ENCODE measurements around the gene PERM1.
"Not testable (repeated sequence)": the region's sequence is repeated elsewhere in the genome, so short reads cannot be mapped to it uniquely, and the experiment has no call there.

The PERM1 gene

DNA sequence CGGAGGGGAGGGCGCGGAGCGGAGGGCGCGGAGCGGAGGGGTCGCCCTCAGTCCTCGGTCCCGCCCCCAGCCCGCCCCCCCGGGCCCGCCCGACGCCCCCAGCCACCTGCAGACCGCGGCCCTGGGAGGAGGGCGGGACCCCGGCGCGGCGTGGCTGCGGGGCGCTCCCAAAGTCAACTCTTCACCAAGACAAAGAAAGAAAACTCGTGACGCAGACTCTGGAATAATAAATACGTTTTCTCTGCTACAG, 16.8 kb upstream of the PERM1 start:
- TF ChIP-seq, protein P1, sequence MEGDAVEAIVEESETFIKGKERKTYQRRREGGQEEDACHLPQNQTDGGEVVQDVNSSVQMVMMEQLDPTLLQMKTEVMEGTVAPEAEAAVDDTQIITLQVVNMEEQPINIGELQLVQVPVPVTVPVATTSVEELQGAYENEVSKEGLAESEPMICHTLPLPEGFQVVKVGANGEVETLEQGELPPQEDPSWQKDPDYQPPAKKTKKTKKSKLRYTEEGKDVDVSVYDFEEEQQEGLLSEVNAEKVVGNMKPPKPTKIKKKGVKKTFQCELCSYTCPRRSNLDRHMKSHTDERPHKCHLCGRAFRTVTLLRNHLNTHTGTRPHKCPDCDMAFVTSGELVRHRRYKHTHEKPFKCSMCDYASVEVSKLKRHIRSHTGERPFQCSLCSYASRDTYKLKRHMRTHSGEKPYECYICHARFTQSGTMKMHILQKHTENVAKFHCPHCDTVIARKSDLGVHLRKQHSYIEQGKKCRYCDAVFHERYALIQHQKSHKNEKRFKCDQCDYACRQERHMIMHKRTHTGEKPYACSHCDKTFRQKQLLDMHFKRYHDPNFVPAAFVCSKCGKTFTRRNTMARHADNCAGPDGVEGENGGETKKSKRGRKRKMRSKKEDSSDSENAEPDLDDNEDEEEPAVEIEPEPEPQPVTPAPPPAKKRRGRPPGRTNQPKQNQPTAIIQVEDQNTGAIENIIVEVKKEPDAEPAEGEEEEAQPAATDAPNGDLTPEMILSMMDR (IDR thresholded peaks at IDR 0.05; ENCODE audit: low read depth, low read length, missing control alignments): no peak
- DNase-seq (ENCODE audit: extremely low read depth, low read depth): no peak
- H3K4me3 ChIP-seq (replicated peaks; ENCODE audit: low read depth, low read length): no peak overlapping the region

DNA sequence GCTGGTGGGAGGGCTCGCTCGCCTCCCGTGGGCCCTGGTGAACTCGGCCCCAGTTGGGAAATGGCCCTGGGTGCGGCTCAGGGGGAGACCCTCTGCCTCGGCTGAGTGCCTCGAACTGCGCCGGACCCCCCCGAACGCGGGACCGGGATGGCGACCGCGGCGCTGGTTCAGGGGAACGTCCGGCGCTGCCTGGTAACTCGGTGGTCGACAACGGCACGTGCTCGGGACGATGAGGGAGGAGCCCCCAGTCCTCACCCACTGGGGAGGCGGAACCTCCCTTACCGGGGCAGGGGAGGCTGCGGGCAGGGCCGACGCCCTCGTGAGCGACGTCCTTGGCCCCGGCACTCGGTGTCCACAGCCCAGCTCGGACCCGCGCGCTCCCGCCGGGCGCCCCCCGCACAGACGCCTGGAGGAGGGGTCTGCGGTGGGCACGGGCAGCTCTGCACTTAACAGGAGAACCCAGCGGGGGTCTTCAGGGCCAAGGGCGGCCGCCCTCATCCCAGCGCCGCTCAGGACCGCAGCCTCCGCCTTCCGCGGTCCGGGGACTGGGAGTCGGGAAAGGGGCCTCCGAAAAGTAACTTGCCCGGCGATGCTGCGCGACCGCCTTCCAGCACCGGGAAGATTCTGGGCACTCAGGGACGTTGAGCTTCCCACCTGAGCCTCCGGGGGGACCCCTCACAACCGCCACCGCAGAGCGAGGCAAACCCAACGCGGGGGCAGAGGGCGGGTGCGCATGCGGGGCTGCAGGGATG, 16.3 kb upstream of the PERM1 start:
- no peak overlapping the region for H3K4me3 ChIP-seq (replicated peaks; ENCODE audit: low read depth, low read length)
- DNase-seq (ENCODE audit: extremely low read depth, low read depth): no peak
- TF ChIP-seq, protein P1 (IDR thresholded peaks at IDR 0.05; ENCODE audit: low read depth, low read length, missing control alignments): no peak

DNA sequence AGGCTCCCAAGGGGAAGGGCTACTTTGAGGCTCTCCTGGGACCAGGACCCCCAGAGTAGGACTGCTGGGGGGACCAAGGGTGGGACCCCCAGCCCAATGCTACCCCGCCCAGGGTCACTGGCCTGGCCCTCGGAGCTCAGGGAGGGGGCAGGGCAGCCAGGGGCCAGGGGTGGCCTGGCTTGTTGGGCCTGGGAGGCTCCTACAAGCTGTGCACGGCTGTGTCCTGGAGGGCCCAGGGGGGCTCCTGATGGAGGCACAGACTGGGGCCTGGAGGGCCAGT, 15.8 kb upstream of the PERM1 start:
- DNase-seq (ENCODE audit: extremely low read depth, low read depth): no peak
- no peak overlapping the region for H3K4me3 ChIP-seq (replicated peaks; ENCODE audit: low read depth, low read length)
- TF ChIP-seq, protein P1 (IDR thresholded peaks at IDR 0.05; ENCODE audit: low read depth, low read length, missing control alignments): no peak

DNA sequence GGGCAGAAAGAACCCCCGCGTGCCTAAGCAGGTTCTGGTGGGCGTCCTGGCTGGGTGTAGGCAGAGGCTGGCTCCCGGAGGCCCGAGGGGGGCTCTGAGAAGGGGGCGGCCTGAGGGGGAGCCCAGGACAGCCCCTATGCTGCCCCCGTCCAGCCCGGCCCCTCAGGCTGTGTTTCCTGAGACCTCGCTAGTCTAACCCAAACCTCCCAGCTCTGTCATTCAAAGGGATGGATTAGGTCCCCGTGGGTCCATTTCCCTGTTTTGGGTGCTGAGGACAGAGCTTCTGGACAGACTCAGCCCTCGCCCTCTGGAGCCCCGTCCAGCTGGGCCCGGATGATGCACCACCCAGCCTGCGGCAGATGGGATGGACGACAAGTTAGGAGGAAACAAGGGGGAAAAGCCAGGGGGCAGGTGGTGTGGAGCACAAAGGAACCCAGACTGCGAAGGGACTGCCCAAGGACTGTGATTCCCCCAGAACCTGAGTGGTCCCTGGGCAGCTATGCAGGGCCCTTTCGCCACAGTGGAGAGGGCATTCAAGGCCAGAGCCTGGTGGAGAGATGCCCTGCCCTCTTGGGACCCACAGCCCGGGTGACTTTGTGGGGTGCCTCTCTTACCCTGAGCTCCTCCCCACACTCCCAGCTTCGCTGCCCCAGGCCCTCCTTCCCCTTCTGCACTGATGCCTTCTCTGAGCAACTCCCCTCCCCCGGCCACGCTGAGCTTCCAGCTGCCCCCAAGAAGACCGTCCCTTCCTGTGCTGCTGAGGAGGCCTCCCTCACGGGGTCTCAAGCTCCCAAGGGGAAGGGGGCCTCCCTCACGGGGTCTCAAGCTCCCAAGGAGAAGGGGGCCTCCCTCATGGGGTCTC, 15.2 kb upstream of the PERM1 start:
- no peak for DNase-seq (ENCODE audit: extremely low read depth, low read depth)
- TF ChIP-seq, protein P1 (IDR thresholded peaks at IDR 0.05; ENCODE audit: low read depth, low read length, missing control alignments): no peak
- no peak overlapping the region for H3K4me3 ChIP-seq (replicated peaks; ENCODE audit: low read depth, low read length)

DNA sequence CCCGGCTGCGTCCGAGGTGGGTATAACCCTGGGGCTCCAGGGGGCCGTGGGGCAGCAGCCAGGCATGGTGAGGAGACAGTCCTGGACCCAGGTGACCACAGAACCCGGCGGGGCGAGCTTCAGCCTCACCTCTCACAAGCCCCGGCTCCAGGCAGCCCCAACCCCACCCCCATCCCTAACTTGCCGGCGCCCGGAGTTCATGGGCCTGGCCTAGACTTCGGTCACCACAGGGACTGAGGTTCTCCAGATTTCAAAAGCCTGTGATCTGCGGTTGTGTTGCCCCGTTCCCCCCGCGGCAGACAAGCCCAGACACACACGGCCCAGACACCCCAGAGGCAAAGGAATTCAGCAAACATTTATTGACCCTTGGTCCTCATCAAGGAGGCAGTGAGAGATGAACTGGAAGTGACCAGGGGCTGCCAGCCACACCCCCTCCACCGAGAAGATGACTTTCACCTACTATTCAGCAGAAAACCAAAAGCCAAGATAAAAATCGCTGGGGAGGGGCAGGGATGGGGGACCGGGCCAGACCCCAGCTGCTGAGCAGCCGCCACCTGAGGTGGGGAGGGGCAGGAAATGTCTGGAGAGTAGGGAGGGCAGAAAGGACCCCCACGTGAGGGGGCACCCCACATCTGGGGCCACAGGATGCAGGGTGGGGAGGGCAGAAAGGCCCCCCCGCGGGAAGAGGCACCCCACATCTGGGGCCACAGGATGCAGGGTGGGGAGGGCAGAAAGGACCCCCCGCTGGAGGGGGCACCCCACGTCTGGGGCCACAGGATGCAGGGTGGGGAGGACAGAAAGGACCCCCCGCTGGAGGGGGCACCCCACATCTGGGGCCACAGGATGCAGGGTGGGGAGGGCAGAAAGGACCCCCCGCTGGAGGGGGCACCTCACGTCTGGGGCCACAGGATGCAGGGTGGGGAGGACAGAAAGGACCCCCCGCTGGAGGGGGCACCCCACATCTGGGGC, 14.1 kb upstream of the PERM1 start:
- TF ChIP-seq, protein P1 (IDR thresholded peaks at IDR 0.05; ENCODE audit: low read depth, low read length, missing control alignments): no peak
- H3K4me3 ChIP-seq (replicated peaks; ENCODE audit: low read depth, low read length): no peak overlapping the region
- DNase-seq (ENCODE audit: extremely low read depth, low read depth): no peak

DNA sequence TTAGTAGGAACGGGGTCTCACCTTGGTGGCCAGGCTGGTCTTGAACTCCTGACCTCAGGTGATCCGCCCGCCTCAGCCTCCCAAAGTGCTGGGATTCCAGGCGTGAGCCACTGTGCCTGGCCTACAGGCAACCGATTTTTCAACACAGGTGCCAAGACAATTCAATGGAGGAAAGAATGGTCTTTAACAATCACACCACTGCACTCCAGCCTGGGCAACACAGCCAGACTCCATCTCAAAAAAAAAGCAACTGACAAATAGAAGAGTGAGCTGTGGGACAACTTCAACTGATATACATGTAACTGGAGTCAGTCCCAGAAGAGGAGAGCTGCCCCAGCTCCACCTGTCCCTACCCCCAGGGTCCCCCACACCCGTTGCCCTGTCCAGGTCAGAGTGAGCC, 12.7 kb upstream of the PERM1 start:
- not testable (repeated sequence) for DNase-seq (ENCODE audit: extremely low read depth, low read depth); H3K4me3 ChIP-seq (replicated peaks; ENCODE audit: low read depth, low read length)
